HG03342 (cell line): Measurements from ENCODE around the gene ACTA2.
A peak's percentile ranks its signal among the peaks of the same experiment; 100 is the strongest.

ENCODE experiments used
- ATAC-seq: cut with Tn5 transposase; IDR thresholded peaks from one replicate; pipeline ENCODE4 v1.9.1; 2021; ENCODE audit warnings: mild to moderate bottlenecking, moderate library complexity; ENCODE audit not compliant: unreplicated experiment

Gene ACTA2

GRCh38 chr10:88952647-88953111, at the start of gene ACTA2:
Gene ACTA2, minus strand, starts transcription at chr10:88952773. Its CDS starts 3,843 bp downstream, at chr10:88948930.
- no peak for ATAC-seq

- no peak for ATAC-seq
These were observed 49.1 kb upstream of the ACTA2 start for GRCh38 chr10:89001729-89002072.

GRCh38 chr10:89001024-89001728, 48.6 kb upstream of the ACTA2 start:
- no peak for ATAC-seq

GRCh38 chr10:88999625-89000024, 47.1 kb upstream of the ACTA2 start:
- ATAC-seq: no peak

- ATAC-seq: peak; percentile 69
These were observed 44.4 kb upstream of the ACTA2 start for GRCh38 chr10:88996927-88997326.

GRCh38 chr10:88995156-88995876, 42.7 kb upstream of the ACTA2 start:
- ATAC-seq: no peak

- ATAC-seq: no peak
These were observed 41.4 kb upstream of the ACTA2 start for GRCh38 chr10:88994019-88994418.

GRCh38 chr10:88992921-88993524, 40.5 kb upstream of the ACTA2 start:
- ATAC-seq: no peak

- no peak for ATAC-seq
These were observed 39.3 kb upstream of the ACTA2 start for GRCh38 chr10:88991899-88992320.

- ATAC-seq: no peak
These were observed 38.8 kb upstream of the ACTA2 start for GRCh38 chr10:88991161-88991898.

GRCh38 chr10:88990384-88991160, 38.0 kb upstream of the ACTA2 start, which contains the start of gene FAS:
Gene FAS, plus strand, starts transcription at chr10:88990798. Its CDS starts 79 bp downstream, at chr10:88990877.
- ATAC-seq: peak; percentile 58

- ATAC-seq: peak; percentile 1
These were observed 37.3 kb upstream of the ACTA2 start for GRCh38 chr10:88989824-88990383.

- ATAC-seq: no peak
These were observed 36.9 kb upstream of the ACTA2 start for GRCh38 chr10:88989423-88989822.

GRCh38 chr10:88987840-88988239, 35.3 kb upstream of the ACTA2 start:
- ATAC-seq: no peak

GRCh38 chr10:88987243-88987725, 34.7 kb upstream of the ACTA2 start:
- ATAC-seq: no peak

GRCh38 chr10:88986549-88987242, 34.1 kb upstream of the ACTA2 start:
- no peak for ATAC-seq

- ATAC-seq: no peak
These were observed 32.0 kb upstream of the ACTA2 start for GRCh38 chr10:88984525-88984924.

GRCh38 chr10:88983939-88984338, 31.4 kb upstream of the ACTA2 start:
- ATAC-seq: no peak

GRCh38 chr10:88983206-88983605, 30.6 kb upstream of the ACTA2 start:
- no peak for ATAC-seq
